Neutrophil (primary cell): ENCODE measurements around the gene PRDM5.

Experiments
- H3K27ac ChIP-seq: fragments of 200-600 bp; sonication (generic); 2 replicates; pipeline ENCODE4 v1.5.1; 2016; ENCODE audit warnings: mild to moderate bottlenecking, moderate library complexity
- H3K27me3 ChIP-seq: fragments of 200-600 bp; sonication (generic); 2 replicates; pipeline ENCODE4 v1.6.0; 2016; ENCODE audit warnings: mild to moderate bottlenecking
- H3K36me3 ChIP-seq: fragments of 200-600 bp; sonication (generic); 2 replicates; pipeline ENCODE4 v1.5.1; 2017
- H3K4me1 ChIP-seq, 2 experiments: fragments of 200-600 bp in 1 of 2; sonication (generic) in 1 of 2; 1 replicate in 1 of 2; 2 replicates in 1 of 2; pipeline versions ENCODE4 v1.5.1 to v1.6.1; 2013 to 2016; ENCODE audit warnings: low read depth in 1 of 2, low read length in 1 of 2, mild to moderate bottlenecking in 1 of 2, moderate library complexity in 1 of 2; ENCODE audit not compliant: control insufficient read depth in 1 of 2, insufficient read depth in 1 of 2
- H3K4me3 ChIP-seq, 2 experiments: fragments of 200-600 bp in 1 of 2; sonication (generic) in 1 of 2; 1 replicate in 1 of 2; 2 replicates in 1 of 2; pipeline ENCODE4 v1.5.1; 2013 to 2016; ENCODE audit warnings: low read depth in 1 of 2, low read length in 1 of 2, mild to moderate bottlenecking in 1 of 2, moderate library complexity in 1 of 2
- H3K9me3 ChIP-seq: fragments of 200-600 bp; sonication (generic); 2 replicates; pipeline ENCODE4 v1.5.1; 2016
- TF ChIP-seq, protein P1 (sequence below): fragments of 200-600 bp; sonication (generic); IDR thresholded peaks from 2 replicates; pipeline ENCODE4 v1.5.1; 2016; ENCODE audit warnings: antibody characterized with exemption

PRDM5 gene

DNA sequence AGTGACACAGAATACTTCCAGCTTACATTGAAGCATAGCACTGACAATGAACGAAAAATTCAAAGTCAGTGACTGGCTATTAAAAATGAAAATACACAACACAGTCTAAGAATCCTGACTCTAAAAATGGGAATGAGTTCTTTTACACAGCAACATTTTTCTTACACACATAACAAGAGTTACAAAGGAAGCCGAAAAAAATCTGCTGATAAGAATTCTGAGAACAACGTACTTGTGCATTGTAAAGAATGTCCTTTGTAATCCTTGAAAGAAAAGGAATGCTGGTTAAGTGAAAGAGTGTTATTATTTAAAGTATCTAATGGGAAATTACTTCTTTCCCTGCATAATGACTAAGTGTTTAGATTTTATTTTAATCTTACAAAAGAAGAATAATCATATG, 199.4 kb downstream of the PRDM5 start:
- no peaks in the 10 kb centered on the region for H3K4me1 ChIP-seq

DNA sequence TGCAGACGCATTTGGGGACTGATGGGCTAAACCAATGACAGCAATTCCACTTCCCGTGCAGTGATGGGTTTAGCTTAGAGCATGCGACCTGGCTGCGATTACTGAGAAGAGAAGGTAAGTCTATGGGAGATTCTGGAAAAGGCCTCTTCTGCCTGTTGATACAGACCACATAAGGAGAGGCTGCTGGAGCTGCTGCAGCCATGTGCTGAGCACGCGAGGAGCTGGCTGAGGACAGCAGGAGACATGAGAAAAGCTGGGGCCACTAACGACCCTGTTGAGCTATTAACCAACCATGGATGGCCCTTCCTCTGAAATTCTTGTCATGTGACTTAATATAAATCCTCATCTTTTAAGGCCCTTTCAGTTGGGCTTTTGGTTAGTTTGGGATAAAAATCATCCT, 199.9 kb downstream of the PRDM5 start:
- Histone ChIP-seq H3K27ac (no peak overlapping the region), H3K4me3 (no peak overlapping the region), H3K9me3 (no peaks in the 10 kb centered on the region), H3K36me3 (peaks cover 8% of the 10 kb centered on the region), H3K4me1 (no peaks in the 10 kb centered on the region), H3K27me3 (no peaks in the 10 kb centered on the region)
- TF ChIP-seq, protein P1, sequence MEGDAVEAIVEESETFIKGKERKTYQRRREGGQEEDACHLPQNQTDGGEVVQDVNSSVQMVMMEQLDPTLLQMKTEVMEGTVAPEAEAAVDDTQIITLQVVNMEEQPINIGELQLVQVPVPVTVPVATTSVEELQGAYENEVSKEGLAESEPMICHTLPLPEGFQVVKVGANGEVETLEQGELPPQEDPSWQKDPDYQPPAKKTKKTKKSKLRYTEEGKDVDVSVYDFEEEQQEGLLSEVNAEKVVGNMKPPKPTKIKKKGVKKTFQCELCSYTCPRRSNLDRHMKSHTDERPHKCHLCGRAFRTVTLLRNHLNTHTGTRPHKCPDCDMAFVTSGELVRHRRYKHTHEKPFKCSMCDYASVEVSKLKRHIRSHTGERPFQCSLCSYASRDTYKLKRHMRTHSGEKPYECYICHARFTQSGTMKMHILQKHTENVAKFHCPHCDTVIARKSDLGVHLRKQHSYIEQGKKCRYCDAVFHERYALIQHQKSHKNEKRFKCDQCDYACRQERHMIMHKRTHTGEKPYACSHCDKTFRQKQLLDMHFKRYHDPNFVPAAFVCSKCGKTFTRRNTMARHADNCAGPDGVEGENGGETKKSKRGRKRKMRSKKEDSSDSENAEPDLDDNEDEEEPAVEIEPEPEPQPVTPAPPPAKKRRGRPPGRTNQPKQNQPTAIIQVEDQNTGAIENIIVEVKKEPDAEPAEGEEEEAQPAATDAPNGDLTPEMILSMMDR, result no peak

More for the DNA sequence above, 199.4 kb downstream of the PRDM5 start:
- Histone ChIP-seq H3K4me3 (no peak overlapping the region), H3K9me3 (no peaks in the 10 kb centered on the region), H3K27me3 (no peaks in the 10 kb centered on the region), H3K27ac (no peak overlapping the region), H3K36me3 (peaks cover 8% of the 10 kb centered on the region)
- TF ChIP-seq, protein P1, result no peak

DNA sequence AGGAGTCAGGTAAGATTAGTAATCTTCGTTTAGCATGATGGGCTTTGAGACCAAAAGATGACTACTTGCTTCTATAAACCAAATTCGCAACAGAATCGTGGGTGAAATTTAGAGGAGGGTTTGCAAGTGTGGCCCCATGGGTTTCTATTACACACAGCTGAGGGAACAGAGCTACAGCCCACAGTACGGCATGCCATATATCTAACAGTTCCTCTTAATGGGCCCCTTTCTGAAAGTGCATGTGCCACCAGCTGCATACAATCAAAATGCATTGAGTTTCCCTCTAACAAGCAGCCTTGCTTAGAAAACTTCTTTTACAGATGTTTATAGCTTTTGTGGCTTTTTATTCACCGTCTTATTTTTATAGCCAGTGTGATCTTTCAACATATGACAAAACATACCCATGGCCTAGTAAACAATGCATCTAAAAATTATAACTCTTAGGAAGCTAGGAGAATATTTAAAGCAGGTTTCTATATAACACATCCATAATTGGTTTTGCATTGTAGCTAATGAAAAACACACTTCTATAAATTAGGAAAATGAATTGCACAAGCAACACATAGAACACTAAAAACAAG, 202.1 kb downstream of the PRDM5 start:
- H3K36me3 ChIP-seq, result peaks cover 5% of the 10 kb centered on the region
- TF ChIP-seq, protein P1, result no peak
- H3K9me3 ChIP-seq, result no peaks in the 10 kb centered on the region
- H3K4me1 ChIP-seq, result no peaks in the 10 kb centered on the region
- no peaks in the 10 kb centered on the region for H3K27me3 ChIP-seq
- H3K4me3 ChIP-seq, result no peak overlapping the region
- no peak overlapping the region for H3K27ac ChIP-seq

DNA sequence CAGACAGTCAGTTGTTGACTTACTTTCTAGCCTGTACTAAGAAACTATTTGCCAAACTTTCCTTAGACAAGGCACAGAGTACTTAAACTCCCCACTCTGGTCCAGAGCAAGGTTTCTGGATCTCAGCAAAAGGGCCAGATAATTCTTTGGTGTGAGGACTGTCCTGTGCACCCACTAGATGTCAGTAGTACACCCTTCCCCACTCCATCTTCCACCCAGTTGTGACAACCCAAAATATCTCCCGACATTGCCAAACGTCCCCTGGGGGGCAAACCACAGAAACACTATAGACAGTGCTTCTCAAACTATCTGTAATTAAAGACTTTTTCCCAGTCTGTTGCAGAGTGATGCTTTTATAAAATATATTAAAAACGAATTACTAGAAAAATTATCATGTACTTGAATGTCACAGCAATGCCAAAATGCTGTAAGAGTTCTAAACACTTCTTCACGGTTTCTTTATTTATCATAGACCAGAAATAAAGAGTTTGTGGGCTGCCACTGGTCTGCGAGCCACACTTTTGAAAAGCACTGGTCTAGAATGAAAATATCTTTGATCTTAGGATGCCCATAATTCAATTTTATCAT, 203.5 kb downstream of the PRDM5 start:
- peaks cover 5% of the 10 kb centered on the region for H3K36me3 ChIP-seq
- no peak overlapping the region for H3K4me3 ChIP-seq
- TF ChIP-seq, protein P1, result no peak
- H3K27me3 ChIP-seq, result no peaks in the 10 kb centered on the region
- no peak overlapping the region for H3K27ac ChIP-seq
- no peaks in the 10 kb centered on the region for H3K4me1 ChIP-seq
- H3K9me3 ChIP-seq, result no peaks in the 10 kb centered on the region

GRCh38 chr4:120716346-120716745, 206.2 kb downstream of the PRDM5 start:
- Histone ChIP-seq H3K27ac (no peak overlapping the region), H3K9me3 (no peaks in the 10 kb centered on the region), H3K27me3 (no peaks in the 10 kb centered on the region), H3K36me3 (no peaks in the 10 kb centered on the region), H3K4me1 (no peaks in the 10 kb centered on the region), H3K4me3 (no peak overlapping the region)
- TF ChIP-seq, protein P1, result no peak
